ENCODE measurements around the gene ERVV-1.
"Not testable (repeated sequence)": the region's sequence is repeated elsewhere in the genome, so short reads cannot be mapped to it uniquely, and the experiment has no call there.

ERVV-1 gene

GRCh38 chr19:53015730-53016129 is 2.0 kb downstream of the ERVV-1 start:
- DNase-seq: no peak
- intact Hi-C loops (cut with DNase I): no loop called here

DNA sequence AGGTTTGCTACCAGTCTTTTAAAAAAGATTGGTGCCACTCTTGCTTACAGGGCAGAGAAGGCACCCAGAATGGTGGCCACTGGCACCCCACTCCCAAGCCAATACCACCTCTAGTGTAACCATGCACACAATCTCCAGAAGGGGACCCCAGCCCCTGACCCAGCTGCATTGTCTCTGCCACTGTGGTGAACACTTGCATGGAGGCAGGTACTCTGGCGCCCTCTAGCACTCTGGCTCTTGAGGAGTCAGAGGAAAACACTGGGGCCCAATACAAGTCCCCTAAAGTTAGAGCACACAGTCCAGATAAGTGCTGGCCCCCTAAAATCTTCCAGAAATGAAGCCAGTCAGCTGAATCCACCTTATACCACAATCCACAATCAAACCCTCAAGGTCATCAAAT is 6.0 kb downstream of the ERVV-1 start:
- intact Hi-C loops (cut with DNase I): no loop called here
- DNase-seq: no peak

DNA sequence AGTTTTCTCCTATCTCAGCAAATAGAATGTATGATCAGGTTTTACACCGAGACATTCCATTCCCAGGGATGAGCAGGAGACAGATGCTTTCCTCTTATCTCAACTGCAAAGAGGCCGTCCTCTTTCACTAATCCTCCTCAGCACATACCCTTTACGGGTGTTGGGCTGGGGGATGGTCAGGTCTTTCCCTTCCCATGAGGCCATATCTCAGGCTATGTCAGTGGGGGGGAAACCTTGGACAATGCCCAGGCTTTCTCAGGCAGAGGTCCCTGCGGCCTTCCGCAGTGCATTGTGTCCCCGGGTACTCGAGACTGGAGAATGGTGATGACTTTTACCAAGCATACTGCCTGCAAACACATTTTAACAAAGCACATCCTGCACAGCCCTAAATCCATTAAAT is 14.6 kb downstream of the ERVV-1 start:
- intact Hi-C loops (cut with DNase I); DNase-seq: not testable (repeated sequence)

DNA sequence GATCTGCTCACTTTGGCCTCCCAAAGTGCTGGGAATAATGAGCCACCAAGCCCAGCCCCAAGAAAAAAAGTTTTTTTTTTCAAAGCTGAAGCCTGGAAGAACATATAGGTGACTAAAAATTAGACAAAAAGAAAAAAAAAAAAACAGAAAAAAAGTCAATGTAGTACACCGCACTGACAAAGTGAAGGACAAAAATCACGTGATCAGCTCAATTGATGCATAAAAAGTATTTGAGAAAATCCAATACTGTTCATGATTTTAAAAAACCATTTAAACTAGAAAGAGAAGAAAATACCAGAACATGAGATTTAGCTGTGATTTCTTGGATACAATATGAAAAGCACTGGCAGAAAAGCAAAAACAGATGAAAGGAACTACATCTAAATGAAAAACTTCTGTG is 20.3 kb downstream of the ERVV-1 start:
- DNase-seq: no peak
- intact Hi-C loops (cut with DNase I): no loop called here

GRCh38 chr19:53034948-53035675 is 21.4 kb downstream of the ERVV-1 start:
- intact Hi-C loops (cut with DNase I): no loop called here
- DNase-seq: no peak

DNA sequence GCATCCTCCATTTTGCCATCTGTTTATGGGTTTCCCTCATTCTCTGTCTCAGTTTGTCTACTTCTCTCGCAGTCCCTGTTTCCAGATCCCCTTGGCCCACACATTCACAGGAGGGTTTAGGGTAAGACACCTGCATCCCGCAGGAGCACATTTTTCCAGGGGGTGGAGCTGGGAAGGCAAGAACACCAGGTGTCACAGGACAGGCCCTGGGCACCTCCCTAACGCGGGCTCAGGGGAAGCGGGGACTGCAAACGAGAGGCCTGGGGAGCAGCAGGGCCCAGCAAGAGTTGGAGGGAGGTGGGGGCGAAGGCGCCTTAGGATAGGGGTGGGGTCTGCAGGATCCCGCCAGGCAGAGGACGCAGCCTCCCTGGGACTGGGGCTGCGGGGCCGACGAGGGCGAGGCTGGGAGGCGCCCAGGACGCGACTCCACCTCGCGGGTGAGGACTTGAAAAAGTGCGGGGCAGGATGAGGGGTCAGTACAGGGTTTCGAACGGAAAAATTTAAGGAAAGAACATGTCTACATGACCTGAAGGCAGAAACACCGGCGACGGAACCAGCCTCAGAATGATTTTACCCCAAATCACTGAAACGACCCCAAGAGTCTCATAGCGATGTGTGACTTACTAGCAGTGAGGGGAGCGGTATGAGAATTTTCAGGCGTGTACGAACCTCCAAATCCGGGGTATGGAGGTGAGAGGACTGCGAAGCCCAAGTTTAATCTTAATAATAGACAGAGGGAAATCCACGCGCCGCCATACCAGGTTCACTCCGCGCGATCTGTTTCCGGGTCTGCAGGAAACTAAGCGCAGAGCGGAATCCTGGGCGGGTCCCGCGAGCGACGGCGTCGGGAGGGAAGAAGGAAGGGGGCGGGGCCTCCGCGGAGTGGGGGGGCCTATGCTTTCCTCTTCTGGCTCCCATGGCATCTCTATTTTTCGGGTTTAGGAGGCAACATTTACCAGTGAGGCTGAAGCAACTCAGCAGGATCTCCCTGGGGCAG is 23.7 kb downstream of the ERVV-1 start:
- intact Hi-C loops (cut with DNase I): no loop called here
- DNase-seq: peak in 6 of 10 donors; percentile 13 to 90 (median 65)

DNA sequence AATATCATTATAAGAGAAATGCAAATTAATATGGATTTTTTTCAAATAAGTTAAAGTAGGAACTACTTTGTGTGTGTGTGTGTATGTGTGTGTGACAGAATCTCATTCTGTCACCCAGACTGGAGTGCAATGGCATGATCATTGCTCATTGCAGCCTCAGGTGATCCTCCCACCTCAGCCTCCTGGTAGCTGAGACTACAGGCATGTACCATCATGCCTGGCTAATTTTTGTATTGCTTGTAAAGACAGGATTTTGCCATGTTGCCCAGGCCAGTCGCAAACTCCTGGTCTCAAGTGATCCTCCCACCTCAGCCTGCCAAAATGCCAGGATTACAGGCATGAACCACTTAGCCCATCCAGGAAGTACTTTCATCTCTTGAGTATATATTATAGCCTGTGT is 27.6 kb downstream of the ERVV-1 start:
- no peak for DNase-seq
- intact Hi-C loops (cut with DNase I): no loop called here

- intact Hi-C loops (cut with DNase I): no loop called here
- no peak for DNase-seq
Observed at GRCh38 chr19:53045536-53045935, 31.8 kb downstream of the ERVV-1 start.

GRCh38 chr19:53047379-53047778 is 33.7 kb downstream of the ERVV-1 start:
- intact Hi-C loops (cut with DNase I): no loop called here
- no peak for DNase-seq

DNA sequence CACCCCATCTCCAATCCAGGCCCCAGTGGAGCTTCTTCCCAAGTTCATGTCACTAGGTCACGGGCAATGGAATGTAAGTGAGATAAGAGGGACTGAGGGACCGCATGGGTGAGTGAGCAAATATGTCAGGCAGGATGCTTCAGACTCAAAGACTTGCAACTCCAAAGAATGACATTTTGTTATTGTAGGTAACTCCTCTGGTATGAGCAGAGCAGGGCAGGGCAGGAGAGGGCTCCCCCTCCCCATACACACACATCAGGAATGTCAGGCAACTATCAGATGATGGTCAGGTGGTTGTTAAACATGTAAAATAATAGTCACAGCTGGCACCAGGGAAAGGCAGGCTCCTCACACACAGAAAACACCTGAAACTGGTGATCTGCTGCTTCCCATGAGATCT is 41.4 kb downstream of the ERVV-1 start:
- intact Hi-C loops (cut with DNase I): no loop called here
- DNase-seq: no peak

GRCh38 chr19:53057904-53058580 is 44.3 kb downstream of the ERVV-1 start:
- DNase-seq: peak in 1 of 10 donors; percentile 85
- intact Hi-C loops (cut with DNase I): no loop called here
